Breast epithelium (tissue), 3 donors: ENCODE data around the gene FGFR3.

ENCODE experiments used
- CTCF ChIP-seq, 3 donors: fragments of 450-650 bp; IDR thresholded peaks; one replicate each; pipeline ENCODE4 v1.5.1; 2016 to 2017; ENCODE audit warnings: antibody characterized with exemption in 3 of 3, mild to moderate bottlenecking in 3 of 3, moderate library complexity in 3 of 3
- POLR2A ChIP-seq: fragments of 450-650 bp; IDR thresholded peaks from one replicate; pipeline ENCODE4 v1.6.1; 2016; ENCODE audit warnings: antibody characterized with exemption, mild to moderate bottlenecking, moderate library complexity
- POLR2AphosphoS5 ChIP-seq, 3 donors: sonication (generic); formaldehyde crosslinking; IDR thresholded peaks; one replicate each; pipeline ENCODE4 v1.6.1; 2017; ENCODE audit warnings: antibody characterized with exemption in 3 of 3

DNA sequence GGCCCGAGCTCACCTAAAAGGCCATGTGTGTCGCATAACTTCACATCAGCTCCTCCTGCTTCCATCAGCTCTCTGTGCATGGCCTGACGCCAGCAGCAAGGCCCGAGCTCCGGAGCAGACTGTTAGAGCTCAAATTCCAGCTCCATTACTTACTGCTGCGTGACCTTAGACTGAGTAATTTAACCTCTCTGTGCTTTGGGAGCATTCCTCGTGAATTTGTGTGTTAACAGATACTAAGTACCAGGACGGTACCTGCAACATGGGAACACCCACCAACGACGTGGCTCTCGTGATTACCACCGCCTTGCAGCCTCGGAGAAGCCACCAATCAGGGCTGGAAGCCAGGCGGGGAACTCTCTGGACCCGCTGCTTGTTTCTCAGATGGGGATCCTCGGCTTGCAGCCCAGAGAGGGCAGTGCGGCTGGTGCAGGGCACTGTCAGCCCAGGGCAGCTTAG is 49.9 kb downstream of the FGFR3 start:
- no peak for TF ChIP-seq CTCF (IDR thresholded peaks at IDR 0.05)
- no peak for TF ChIP-seq POLR2A
- no peak for TF ChIP-seq POLR2AphosphoS5 (IDR thresholded peaks at IDR 0.05)
